Measurements from ENCODE around the gene CSNK1E.

- TF ChIP-seq CTCF (IDR thresholded peaks at IDR 0.05; ENCODE audit: control extremely low read depth in 1 of 3, insufficient read depth in 1 of 3, low read depth in 1 of 3, low read length in 3 of 3) (no peak), POLR2A (IDR thresholded peaks at IDR 0.05; ENCODE audit: control extremely low read depth in 1 of 2, low read depth in 2 of 2, low read length in 2 of 2) (no peak), MAX (IDR thresholded peaks at IDR 0.05) (no peak), CHD2 (IDR thresholded peaks at IDR 0.05; ENCODE audit: low read length) (no peak), SP1 (IDR thresholded peaks at IDR 0.05; ENCODE audit: low read depth, low read length) (no peak), YY1 (IDR thresholded peaks at IDR 0.05; ENCODE audit: low read depth, low read length) (no peak), TCF12 (IDR thresholded peaks at IDR 0.05; ENCODE audit: low read depth, low read length) (no peak), SP2 (IDR thresholded peaks at IDR 0.05; ENCODE audit: low read length) (no peak), GABPA (IDR thresholded peaks at IDR 0.05; ENCODE audit: borderline replicate concordance, insufficient read depth, low read length) (no peak), EP300 (IDR thresholded peaks at IDR 0.05; ENCODE audit: borderline replicate concordance in 1 of 2, low read depth in 2 of 2, low read length in 2 of 2) (no peak), HDAC2 (IDR thresholded peaks at IDR 0.05; ENCODE audit: borderline replicate concordance in 1 of 2, low read depth in 2 of 2, low read length in 2 of 2) (no peak)
Observed at GRCh38 chr22:38335077-38335476, 17.8 kb upstream of the CSNK1E start.

Measured in H1 (cell line).